ENCODE data around the gene ABCB10. TPM values are rescaled to one million over a fixed set of nuclear protein-coding genes. Genes with fewer than 3 reads are reported as not detected.

The ABCB10 gene
- total RNA-seq, 1 donor from 2014 or later, result 14.5 TPM

DNA sequence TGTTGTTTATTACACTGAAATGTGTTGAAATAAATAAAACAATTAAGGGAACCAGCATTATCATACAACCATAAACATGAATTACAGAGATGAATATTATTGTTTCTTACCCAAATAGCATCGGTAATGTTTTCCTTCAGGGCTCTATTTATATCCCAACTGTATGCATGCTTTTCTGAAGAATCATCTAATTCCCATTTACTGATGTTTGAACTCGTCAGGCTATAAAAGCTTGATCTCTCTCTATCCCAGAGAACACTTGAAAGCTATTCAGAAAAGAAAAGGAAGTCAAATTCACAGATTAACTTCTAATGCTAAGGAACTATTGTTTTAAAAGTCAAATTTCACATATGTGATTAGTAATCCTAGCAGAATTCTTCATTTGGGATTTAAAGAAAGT is 62.7 kb downstream of the ABCB10 start:
- Mint-ChIP-seq H3K4me1 (no peaks in the 10 kb centered on the region), H3K27ac (no peak overlapping the region), H3K27me3 (no peaks in the 10 kb centered on the region), H3K4me3 (no peak overlapping the region), H3K9me3 (no peaks in the 10 kb centered on the region), H3K36me3 (ENCODE audit: low read depth) (peaks cover 76% of the 10 kb centered on the region)
- ATAC-seq (ENCODE audit: low read depth), result no peak
- intact Hi-C loops (cut with micrococcal nuclease), result no loop called here
- ChIA-PET POLR2A (no interaction called here), CTCF (interaction anchor here (0.9 to 2.0 kb wide), 2 partner anchors 14 to 237 kb away, joined by 3 to 5 read pairs; no protein-coding TSS in a partner anchor)
- no peak for DNase-seq
- TF ChIP-seq, protein P1, sequence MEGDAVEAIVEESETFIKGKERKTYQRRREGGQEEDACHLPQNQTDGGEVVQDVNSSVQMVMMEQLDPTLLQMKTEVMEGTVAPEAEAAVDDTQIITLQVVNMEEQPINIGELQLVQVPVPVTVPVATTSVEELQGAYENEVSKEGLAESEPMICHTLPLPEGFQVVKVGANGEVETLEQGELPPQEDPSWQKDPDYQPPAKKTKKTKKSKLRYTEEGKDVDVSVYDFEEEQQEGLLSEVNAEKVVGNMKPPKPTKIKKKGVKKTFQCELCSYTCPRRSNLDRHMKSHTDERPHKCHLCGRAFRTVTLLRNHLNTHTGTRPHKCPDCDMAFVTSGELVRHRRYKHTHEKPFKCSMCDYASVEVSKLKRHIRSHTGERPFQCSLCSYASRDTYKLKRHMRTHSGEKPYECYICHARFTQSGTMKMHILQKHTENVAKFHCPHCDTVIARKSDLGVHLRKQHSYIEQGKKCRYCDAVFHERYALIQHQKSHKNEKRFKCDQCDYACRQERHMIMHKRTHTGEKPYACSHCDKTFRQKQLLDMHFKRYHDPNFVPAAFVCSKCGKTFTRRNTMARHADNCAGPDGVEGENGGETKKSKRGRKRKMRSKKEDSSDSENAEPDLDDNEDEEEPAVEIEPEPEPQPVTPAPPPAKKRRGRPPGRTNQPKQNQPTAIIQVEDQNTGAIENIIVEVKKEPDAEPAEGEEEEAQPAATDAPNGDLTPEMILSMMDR (IDR thresholded peaks at IDR 0.05), result no peak

DNA sequence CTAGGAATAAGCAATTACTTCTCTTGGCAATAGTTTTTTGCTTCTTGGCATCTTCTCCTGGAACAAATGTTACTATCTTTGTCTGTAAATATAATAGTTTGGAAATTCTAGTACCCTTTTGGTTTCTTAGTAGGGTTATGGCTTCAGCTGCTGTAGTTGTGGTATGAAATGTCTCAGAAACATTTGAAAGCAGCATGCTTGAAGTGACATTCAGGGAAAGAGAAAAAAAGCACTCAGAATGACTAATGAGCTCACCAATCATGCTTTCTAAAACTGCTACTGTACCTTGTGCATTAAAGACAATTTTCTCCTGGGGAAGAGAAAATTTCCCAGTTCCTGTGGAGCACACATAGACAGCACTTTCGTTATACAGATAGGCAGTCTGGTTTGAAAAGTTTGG is 71.3 kb downstream of the ABCB10 start:
- intact Hi-C loops (cut with micrococcal nuclease), result no loop called here
- Mint-ChIP-seq H3K4me3 (no peak overlapping the region), H3K4me1 (peaks cover 1% of the 10 kb centered on the region), H3K9me3 (no peaks in the 10 kb centered on the region), H3K27ac (no peak overlapping the region), H3K36me3 (ENCODE audit: low read depth) (peaks cover 72% of the 10 kb centered on the region), H3K27me3 (no peaks in the 10 kb centered on the region)
- DNase-seq, result no peak
- ChIA-PET CTCF (no interaction called here), POLR2A (interaction anchor here (0.6 kb wide), 1 partner anchor 18 kb away, joined by 4 read pairs; no protein-coding TSS in a partner anchor)
- no peak for ATAC-seq (ENCODE audit: low read depth)
- TF ChIP-seq, protein P1 (IDR thresholded peaks at IDR 0.05), result no peak

DNA sequence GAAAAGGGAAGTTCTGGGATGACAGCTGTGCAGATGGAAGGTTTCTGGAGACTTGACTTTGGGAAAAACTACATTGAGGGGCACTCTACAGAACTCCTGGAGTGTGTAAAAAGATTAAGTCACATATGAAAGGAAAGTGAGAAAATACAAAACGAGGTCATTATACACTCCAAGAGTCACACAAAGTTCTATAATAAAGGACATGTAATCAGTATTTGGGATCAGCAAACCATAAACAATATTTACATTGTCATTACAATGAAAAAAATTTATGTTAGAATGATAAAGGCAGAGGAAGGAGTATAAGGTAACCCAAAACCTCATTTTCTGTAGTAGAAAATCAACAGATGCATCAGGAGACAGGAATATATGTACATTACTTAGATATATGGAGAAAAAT is 73.2 kb downstream of the ABCB10 start:
- intact Hi-C loops (cut with micrococcal nuclease), result no loop called here
- Mint-ChIP-seq H3K36me3 (ENCODE audit: low read depth) (peaks cover 68% of the 10 kb centered on the region), H3K9me3 (no peaks in the 10 kb centered on the region), H3K4me3 (no peak overlapping the region), H3K4me1 (peaks cover 20% of the 10 kb centered on the region), H3K27me3 (no peaks in the 10 kb centered on the region), H3K27ac (no peak overlapping the region)
- ChIA-PET CTCF (no interaction called here), POLR2A (no interaction called here)
- DNase-seq (no peak), ATAC-seq (ENCODE audit: low read depth) (no peak)
- TF ChIP-seq, protein P1 (IDR thresholded peaks at IDR 0.05), result no peak

DNA sequence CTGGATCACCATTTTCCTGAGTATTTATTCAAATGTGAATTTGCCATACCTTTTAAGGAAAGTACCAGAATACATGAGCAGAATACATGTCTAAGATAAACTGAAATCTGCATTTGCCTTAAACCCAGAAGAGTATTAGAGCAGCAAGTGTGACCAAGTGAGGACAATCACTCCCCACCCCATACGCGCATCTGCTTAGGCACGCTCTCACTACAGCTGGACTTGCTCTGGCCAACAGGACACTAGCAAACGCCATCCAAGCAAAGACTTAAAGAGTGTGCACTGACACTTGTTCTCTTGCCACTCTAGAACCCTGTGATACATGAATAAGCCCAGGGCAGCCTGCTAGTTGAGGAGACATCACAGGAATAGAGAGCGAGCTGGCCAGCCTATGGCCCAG is 76.0 kb downstream of the ABCB10 start:
- ChIA-PET CTCF (interaction anchor here (0.7 to 5.3 kb wide), 20 partner anchors 9 to 818 kb away, joined by 3 to 162 read pairs (median 5); partner anchors contain the start of genes NUP133 and RAB4A), POLR2A (interaction anchor here (0.7 to 4.7 kb wide), 5 partner anchors 26 to 228 kb away, joined by 3 to 47 read pairs (median 6); partner anchors contain the start of genes NUP133 and RAB4A)
- peak overlapping the region; percentile 89 for H3K27ac Mint-ChIP-seq
- H3K36me3 Mint-ChIP-seq (ENCODE audit: low read depth), result peaks cover 49% of the 10 kb centered on the region
- DNase-seq, result no peak
- H3K27me3 Mint-ChIP-seq, result no peaks in the 10 kb centered on the region
- ATAC-seq (ENCODE audit: low read depth), result no peak
- H3K9me3 Mint-ChIP-seq, result no peaks in the 10 kb centered on the region
- TF ChIP-seq, protein P1 (IDR thresholded peaks at IDR 0.05), result no peak
- intact Hi-C loops (cut with micrococcal nuclease), result loop anchor here (1.0 to 5.0 kb wide), 4 partner anchors 32 to 1495 kb away; partner anchors contain the start of genes ARV1 and TTC13
- H3K4me1 Mint-ChIP-seq, result peaks cover 44% of the 10 kb centered on the region
- H3K4me3 Mint-ChIP-seq, result no peak overlapping the region

DNA sequence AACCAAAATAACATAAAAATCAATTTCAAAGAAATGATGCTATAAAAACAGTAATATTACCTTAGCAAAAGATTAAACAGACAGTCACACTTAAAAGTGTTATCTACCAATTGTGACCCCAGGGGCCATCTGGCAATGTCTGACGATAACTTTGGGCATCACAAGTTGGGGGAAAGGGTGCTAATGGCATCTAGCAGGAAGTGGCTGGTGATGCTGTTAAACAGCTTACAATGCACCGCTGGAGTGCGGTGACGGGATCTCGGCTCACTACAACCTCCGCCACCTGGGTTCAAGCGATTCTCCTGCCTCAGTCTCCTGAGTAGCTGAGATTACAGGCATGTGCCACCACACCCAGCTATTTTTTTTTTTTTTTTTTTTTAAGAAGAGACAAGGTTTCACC is 78.0 kb downstream of the ABCB10 start:
- Mint-ChIP-seq H3K4me1 (peaks cover 46% of the 10 kb centered on the region), H3K4me3 (peak overlapping the region; percentile 33), H3K27ac (peak overlapping the region; percentile 89), H3K36me3 (ENCODE audit: low read depth) (peaks cover 45% of the 10 kb centered on the region), H3K27me3 (no peaks in the 10 kb centered on the region), H3K9me3 (no peaks in the 10 kb centered on the region)
- DNase-seq, result peak; percentile 30
- ChIA-PET CTCF (interaction anchor here (0.6 to 5.3 kb wide), 7 partner anchors 11 to 222 kb away, joined by 3 to 162 read pairs (median 10); partner anchors contain the start of gene RAB4A), POLR2A (interaction anchor here (0.6 to 4.7 kb wide), 18 partner anchors 12 to 643 kb away, joined by 3 to 47 read pairs (median 6); partner anchors contain the start of genes ABCB10, CCSAP, NUP133 and RAB4A)
- ATAC-seq (ENCODE audit: low read depth), result peak; percentile 43
- TF ChIP-seq, protein P1 (IDR thresholded peaks at IDR 0.05), result no peak
- intact Hi-C loops (cut with micrococcal nuclease), result loop anchor here (1.0 to 5.0 kb wide), 5 partner anchors 28 to 1497 kb away; partner anchors contain the start of genes ARV1, NUP133, RAB4A and TTC13
